ENCODE results near the gene ARL4C. TPM values are rescaled to one million over a fixed set of nuclear protein-coding genes. Genes with fewer than 3 reads are reported as not detected.

The ARL4C gene
- total RNA-seq, 2 experiments from 2014 or later = 292 to 300 TPM

DNA sequence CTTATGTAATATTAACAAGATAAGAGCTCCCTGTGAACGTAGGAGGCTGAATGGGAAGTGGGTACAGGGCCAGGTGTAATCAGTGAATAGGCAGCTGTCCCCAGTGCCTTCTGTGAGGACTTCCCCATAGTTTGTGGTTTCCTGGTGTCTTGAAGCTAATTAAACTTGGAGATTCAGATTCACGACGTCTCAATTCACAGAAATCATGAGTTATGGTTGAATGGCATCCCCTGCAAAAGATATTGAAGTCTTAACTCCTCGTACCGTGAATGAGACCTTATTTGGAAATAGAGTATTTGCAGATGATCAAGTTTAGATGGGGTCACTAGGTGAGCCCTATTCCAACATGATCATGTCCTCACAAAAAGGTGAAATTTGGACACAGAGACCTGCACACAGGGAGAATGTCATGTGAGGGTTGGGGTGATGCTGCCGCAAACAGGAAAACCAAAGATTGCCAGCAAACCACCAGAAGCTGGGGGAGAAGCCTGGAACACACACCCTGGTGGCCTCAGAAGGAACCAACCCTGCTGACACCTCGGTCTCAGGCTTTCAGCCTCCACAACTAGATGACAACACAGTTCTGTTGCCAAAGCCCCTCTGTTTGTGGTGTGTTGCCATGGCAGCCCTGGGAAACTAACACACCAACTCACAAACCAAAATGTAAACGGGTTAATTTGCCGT lies 13.2 kb downstream of the ARL4C start:
- Mint-ChIP-seq H3K36me3 (ENCODE audit: low read depth) (peaks cover 60% of the 10 kb centered on the region), H3K27ac (peak overlapping the region; percentile 89), H3K27me3 (no peaks in the 10 kb centered on the region), H3K9me3 (peaks cover 11% of the 10 kb centered on the region), H3K4me3 (peak overlapping the region; percentile 52), H3K4me1 (peaks cover 93% of the 10 kb centered on the region)
- peak; percentile 90 for DNase-seq
- ChIA-PET POLR2A (interaction anchor here (1.0 to 1.8 kb wide), 3 partner anchors 12 to 191 kb away, joined by 3 to 10 read pairs (median 4); no protein-coding TSS in a partner anchor), CTCF (interaction anchor here (0.8 to 2.1 kb wide), 14 partner anchors 9 to 194 kb away, joined by 3 to 12 read pairs (median 4); no protein-coding TSS in a partner anchor)

DNA sequence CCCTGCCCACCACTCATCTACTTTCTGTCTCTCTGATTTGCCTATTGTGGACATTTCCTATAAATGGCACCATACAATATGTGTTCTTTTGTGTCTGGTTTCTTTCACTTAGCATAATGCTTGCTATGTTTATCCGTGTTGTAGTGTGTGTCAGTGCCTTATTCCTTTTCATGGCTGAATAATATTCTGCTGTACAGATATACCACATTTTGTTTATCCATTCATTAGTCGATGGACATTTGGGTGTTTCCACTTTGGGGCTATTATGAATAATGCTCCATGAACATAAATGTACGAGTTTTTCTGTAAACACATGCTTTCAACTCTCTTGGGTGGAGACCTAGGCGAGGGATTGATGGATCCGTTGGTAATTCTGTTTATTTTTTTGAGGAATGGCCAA lies 15.6 kb downstream of the ARL4C start:
- no peak overlapping the region for H3K4me3 Mint-ChIP-seq
- H3K36me3 Mint-ChIP-seq (ENCODE audit: low read depth) = peaks cover 36% of the 10 kb centered on the region
- DNase-seq = no peak
- ChIA-PET POLR2A (no interaction called here), CTCF (interaction anchor here (1.6 kb wide), 1 partner anchor 37 kb away, joined by 4 read pairs; no protein-coding TSS in a partner anchor)
- peaks cover 7% of the 10 kb centered on the region for H3K9me3 Mint-ChIP-seq
- H3K4me1 Mint-ChIP-seq = peaks cover 87% of the 10 kb centered on the region
- peak overlapping the region; percentile 20 for H3K27ac Mint-ChIP-seq
- no peaks in the 10 kb centered on the region for H3K27me3 Mint-ChIP-seq

DNA sequence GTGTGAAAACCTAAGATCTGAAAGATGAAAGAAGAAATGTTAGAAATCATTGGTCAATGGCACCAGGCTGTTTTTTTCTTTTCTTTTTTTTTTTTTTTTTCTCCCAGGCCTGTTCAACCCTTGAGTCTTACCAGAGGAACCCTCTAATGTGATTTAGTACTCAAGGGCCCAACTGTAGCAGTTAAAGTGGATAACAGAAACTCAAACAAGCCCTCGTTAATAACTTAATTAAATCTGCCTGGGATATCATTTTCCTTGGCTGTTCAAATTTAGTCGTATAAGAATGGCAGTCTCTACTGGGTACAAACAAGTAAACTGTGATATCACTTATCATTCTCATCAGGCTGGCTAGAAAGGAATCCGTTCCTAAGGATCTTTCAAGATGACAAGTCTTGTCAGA lies 16.5 kb downstream of the ARL4C start:
- CTCF ChIA-PET = no interaction called here
- POLR2A ChIA-PET = no interaction called here
- Mint-ChIP-seq H3K27ac (no peak overlapping the region), H3K4me1 (peaks cover 85% of the 10 kb centered on the region), H3K36me3 (ENCODE audit: low read depth) (peaks cover 28% of the 10 kb centered on the region), H3K27me3 (no peaks in the 10 kb centered on the region), H3K4me3 (no peak overlapping the region), H3K9me3 (peaks cover 9% of the 10 kb centered on the region)
- no peak for DNase-seq

DNA sequence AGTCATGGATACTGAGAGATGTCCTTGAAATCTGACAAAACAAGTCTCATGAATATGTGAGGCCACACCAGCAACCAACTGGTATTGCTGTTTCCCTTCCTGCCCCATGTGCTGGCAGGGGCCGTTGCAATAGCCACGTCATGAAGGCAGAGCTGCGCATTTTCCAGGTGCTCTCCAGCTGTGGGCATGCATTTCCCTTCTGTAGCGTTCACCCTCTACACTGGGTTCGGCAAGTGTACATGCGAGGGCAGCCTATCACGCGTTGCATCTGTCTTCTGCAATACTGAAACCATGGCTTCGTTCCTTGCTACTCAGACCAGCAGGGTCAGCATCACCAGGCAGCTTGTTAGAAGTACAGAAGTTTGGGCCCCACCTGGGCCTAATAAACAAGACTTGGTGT lies 17.4 kb downstream of the ARL4C start:
- Mint-ChIP-seq H3K36me3 (ENCODE audit: low read depth) (peaks cover 25% of the 10 kb centered on the region), H3K4me3 (no peak overlapping the region), H3K4me1 (peaks cover 85% of the 10 kb centered on the region), H3K27ac (no peak overlapping the region), H3K9me3 (peaks cover 13% of the 10 kb centered on the region), H3K27me3 (no peaks in the 10 kb centered on the region)
- ChIA-PET CTCF (interaction anchor here (1.6 to 2.6 kb wide), 4 partner anchors 10 to 170 kb away, joined by 3 to 16 read pairs (median 8); no protein-coding TSS in a partner anchor), POLR2A (no interaction called here)
- no peak for DNase-seq

DNA sequence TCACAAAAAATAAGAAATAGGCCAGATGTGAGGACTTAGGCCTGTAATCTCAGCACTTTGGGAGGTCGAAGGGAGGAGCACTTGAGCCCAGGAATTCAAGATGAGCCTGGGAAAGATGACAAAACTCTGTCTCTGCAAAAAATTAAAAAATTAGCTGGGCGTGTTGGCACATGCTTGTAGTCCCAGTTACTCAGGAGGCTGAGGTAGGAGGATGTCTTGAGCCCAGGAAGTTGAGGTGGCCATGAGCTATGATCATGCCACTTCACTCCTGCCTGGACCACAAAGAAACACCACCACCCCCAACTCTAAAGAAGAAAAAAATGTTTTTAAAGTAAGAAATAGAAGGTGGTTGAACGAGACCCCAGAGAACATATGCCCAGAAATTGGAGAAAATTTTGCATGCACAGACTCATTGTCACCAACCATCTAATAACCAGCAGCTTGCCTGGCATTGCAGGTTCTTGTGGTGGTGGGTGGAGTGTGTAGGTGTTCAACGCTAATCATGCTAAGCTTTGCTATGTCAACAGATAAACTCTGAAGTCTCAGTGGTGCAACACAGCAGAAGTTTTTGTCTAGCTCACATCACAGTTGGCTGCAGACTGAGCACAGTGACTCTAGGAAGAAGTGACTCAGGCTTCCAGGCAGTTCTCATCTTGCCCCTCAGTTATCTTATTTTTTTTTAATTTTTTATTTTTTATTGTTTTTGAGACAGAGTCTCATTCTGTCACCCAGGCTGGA lies 18.6 kb downstream of the ARL4C start:
- ChIA-PET CTCF (interaction anchor here (0.7 to 2.6 kb wide), 15 partner anchors 8 to 1374 kb away, joined by 3 to 16 read pairs (median 4); no protein-coding TSS in a partner anchor), POLR2A (interaction anchor here (0.6 to 1.4 kb wide), 4 partner anchors 24 to 188 kb away, joined by 3 to 7 read pairs (median 3); no protein-coding TSS in a partner anchor)
- Mint-ChIP-seq H3K4me1 (peaks cover 75% of the 10 kb centered on the region), H3K27ac (peak overlapping the region; percentile 72), H3K36me3 (ENCODE audit: low read depth) (peaks cover 22% of the 10 kb centered on the region), H3K4me3 (no peak overlapping the region), H3K27me3 (no peaks in the 10 kb centered on the region), H3K9me3 (peaks cover 13% of the 10 kb centered on the region)
- DNase-seq = peak; percentile 18

DNA sequence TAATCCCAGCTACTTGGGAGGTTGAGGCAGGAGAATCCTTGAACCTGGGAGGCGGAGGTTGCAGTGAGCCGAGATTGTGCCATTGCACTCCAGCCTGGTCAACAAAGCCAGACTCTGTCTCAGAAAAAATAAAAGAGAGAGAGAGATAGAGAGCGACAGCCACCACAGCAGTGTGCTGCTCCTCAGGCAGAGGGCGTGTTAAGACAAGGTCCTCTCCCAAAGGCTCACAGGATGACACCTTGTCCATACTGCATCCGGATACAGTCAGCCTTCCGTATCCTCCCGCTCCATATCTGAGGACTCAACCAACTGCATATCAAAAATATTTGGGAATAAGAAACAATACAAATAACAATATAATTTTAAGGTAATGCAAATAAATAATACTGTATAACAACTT lies 20.1 kb downstream of the ARL4C start:
- POLR2A ChIA-PET = no interaction called here
- H3K27me3 Mint-ChIP-seq = no peaks in the 10 kb centered on the region
- DNase-seq = no peak
- peaks cover 21% of the 10 kb centered on the region for H3K36me3 Mint-ChIP-seq (ENCODE audit: low read depth)
- no peak overlapping the region for H3K4me3 Mint-ChIP-seq
- no peak overlapping the region for H3K27ac Mint-ChIP-seq
- peaks cover 17% of the 10 kb centered on the region for H3K9me3 Mint-ChIP-seq
- CTCF ChIA-PET = interaction anchor here (0.9 to 2.6 kb wide), 5 partner anchors 10 to 28 kb away, joined by 3 to 7 read pairs (median 5); no protein-coding TSS in a partner anchor
- H3K4me1 Mint-ChIP-seq = peaks cover 61% of the 10 kb centered on the region

DNA sequence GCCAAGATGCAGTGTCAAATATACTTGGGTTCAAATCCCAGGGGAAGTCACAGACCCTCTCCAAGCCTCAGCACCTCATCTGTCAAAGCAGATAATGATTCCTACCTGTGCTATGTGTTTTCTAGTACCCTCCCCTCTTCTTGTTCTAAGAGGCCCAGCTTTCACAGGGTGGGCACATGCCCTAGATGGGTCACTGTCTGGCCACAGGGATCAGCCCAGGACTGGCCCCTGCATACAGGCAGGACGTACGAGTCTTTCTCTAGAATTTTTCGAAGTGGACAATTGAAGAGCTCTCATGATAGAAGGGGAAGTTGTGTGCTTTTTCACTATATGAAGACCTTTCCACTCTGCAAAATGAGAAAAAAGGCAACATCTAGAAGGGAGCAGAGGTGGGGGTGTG lies 22.2 kb downstream of the ARL4C start:
- DNase-seq = no peak
- peaks cover 13% of the 10 kb centered on the region for H3K36me3 Mint-ChIP-seq (ENCODE audit: low read depth)
- H3K4me1 Mint-ChIP-seq = peaks cover 49% of the 10 kb centered on the region
- no peak overlapping the region for H3K27ac Mint-ChIP-seq
- H3K27me3 Mint-ChIP-seq = no peaks in the 10 kb centered on the region
- peaks cover 9% of the 10 kb centered on the region for H3K9me3 Mint-ChIP-seq
- POLR2A ChIA-PET = no interaction called here
- no peak overlapping the region for H3K4me3 Mint-ChIP-seq
- CTCF ChIA-PET = interaction anchor here (0.9 to 2.5 kb wide), 3 partner anchors 10 to 88 kb away, joined by 3 to 6 read pairs (median 4); no protein-coding TSS in a partner anchor

DNA sequence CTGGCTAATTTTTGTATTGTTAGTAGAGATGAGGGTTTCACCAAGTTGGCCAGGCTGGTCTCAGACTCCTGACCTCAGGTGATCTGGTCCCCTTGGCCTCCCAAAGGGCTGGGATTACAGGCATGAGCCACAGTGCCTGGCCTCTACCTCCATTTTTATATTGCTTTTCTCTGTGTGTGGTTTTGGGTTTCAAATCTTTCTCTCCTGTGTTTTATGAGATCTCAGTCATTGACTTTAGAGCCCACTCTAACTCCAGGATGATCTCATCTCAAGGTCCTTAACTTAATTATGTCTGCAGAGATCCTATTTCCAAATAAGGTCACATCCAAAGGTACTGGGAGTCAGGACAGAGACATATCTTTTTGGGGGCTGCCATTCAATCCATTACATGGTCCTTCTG lies 24.7 kb downstream of the ARL4C start:
- ChIA-PET CTCF (no interaction called here), POLR2A (no interaction called here)
- no peaks in the 10 kb centered on the region for H3K27me3 Mint-ChIP-seq
- DNase-seq = no peak
- peaks cover 9% of the 10 kb centered on the region for H3K36me3 Mint-ChIP-seq (ENCODE audit: low read depth)
- H3K27ac Mint-ChIP-seq = no peak overlapping the region
- peaks cover 31% of the 10 kb centered on the region for H3K4me1 Mint-ChIP-seq
- no peak overlapping the region for H3K4me3 Mint-ChIP-seq
- peaks cover 11% of the 10 kb centered on the region for H3K9me3 Mint-ChIP-seq

DNA sequence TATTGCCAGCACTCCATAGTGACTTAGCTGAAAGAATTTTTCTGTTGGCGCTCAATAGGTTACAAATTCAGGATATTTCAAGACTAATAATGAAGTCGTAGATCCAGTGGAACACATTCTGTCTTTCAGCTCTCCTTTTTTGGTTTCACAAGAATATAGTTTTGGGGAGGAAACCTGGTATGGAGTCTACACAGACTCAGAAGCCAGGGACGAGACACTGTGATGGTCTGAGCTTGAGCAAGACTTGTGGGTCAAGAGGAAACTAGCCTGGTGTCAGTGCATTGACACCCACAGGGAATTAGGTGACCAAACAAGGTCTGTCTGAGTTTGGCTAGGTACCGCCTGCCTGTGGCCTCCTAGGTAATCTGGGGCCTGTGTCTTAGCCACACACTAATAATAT lies 26.9 kb downstream of the ARL4C start:
- H3K27ac Mint-ChIP-seq = no peak overlapping the region
- CTCF ChIA-PET = interaction anchor here (0.7 to 2.0 kb wide), 5 partner anchors 9 to 264 kb away, joined by 3 to 8 read pairs (median 5); no protein-coding TSS in a partner anchor
- POLR2A ChIA-PET = no interaction called here
- H3K4me3 Mint-ChIP-seq = no peak overlapping the region
- no peak for DNase-seq
- no peaks in the 10 kb centered on the region for H3K27me3 Mint-ChIP-seq
- peaks cover 11% of the 10 kb centered on the region for H3K36me3 Mint-ChIP-seq (ENCODE audit: low read depth)
- peaks cover 6% of the 10 kb centered on the region for H3K9me3 Mint-ChIP-seq
- H3K4me1 Mint-ChIP-seq = peaks cover 26% of the 10 kb centered on the region

DNA sequence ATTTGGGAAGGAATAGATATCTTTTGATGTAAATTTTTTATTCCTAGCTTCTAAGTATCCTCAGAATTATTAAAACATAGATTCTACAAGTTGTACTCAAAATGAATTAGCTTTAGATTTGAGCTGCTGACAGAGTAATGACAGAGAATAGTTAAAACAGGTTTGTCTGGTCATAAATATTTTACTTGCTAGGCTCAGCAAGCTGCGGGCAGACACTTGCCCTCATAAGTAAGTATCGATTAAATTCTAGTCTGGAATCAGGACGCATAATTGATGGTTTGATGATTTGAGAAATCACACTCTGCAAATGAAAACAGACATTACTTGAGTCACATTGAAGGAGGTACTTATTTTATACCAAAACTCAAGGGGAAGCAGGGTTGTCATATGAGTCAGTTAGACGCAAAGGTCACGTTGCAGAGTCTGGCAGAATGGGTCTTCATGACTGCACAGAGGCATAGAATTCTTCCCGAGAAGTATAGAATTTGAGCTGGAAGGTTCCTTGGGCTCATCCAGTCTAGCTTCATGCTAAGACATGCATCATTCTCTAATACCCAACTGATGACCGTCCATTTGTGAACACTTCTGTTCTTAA lies 27.5 kb downstream of the ARL4C start:
- ChIA-PET POLR2A (no interaction called here), CTCF (interaction anchor here (0.9 to 6.8 kb wide), 5 partner anchors 9 to 43 kb away, joined by 3 to 49 read pairs (median 7); no protein-coding TSS in a partner anchor)
- no peak for DNase-seq
- H3K36me3 Mint-ChIP-seq (ENCODE audit: low read depth) = peaks cover 7% of the 10 kb centered on the region
- H3K27me3 Mint-ChIP-seq = no peaks in the 10 kb centered on the region
- no peak overlapping the region for H3K27ac Mint-ChIP-seq
- peaks cover 26% of the 10 kb centered on the region for H3K4me1 Mint-ChIP-seq
- peaks cover 5% of the 10 kb centered on the region for H3K9me3 Mint-ChIP-seq
- H3K4me3 Mint-ChIP-seq = no peak overlapping the region

DNA sequence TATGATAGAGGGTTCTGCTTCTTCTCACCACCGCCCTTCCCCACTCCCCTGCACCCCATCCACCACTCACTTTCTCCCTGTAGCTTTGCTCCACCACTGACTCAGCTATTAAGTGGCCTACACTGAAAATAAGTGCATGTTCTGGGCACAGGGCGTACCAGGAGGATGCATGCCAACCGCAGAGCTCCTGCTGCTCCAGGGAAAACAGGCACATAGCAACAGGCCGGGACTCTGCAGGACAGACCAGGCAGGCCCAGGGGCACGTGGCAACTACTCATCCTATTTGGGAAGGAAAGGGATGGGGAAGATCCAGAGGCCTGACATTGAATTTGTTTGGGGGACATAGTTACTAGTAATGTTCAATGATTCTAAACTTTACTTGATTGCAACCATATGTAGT lies 28.4 kb downstream of the ARL4C start:
- no peak overlapping the region for H3K4me3 Mint-ChIP-seq
- no peak for DNase-seq
- peak overlapping the region; percentile 75 for H3K27ac Mint-ChIP-seq
- peaks cover 34% of the 10 kb centered on the region for H3K4me1 Mint-ChIP-seq
- POLR2A ChIA-PET = interaction anchor here (0.7 kb wide), 1 partner anchor 14 kb away, joined by 3 read pairs; no protein-coding TSS in a partner anchor
- peaks cover 5% of the 10 kb centered on the region for H3K9me3 Mint-ChIP-seq
- H3K27me3 Mint-ChIP-seq = no peaks in the 10 kb centered on the region
- CTCF ChIA-PET = interaction anchor here (0.6 to 6.8 kb wide), 7 partner anchors 10 to 111 kb away, joined by 3 to 49 read pairs (median 3); no protein-coding TSS in a partner anchor
- H3K36me3 Mint-ChIP-seq (ENCODE audit: low read depth) = peaks cover 7% of the 10 kb centered on the region

DNA sequence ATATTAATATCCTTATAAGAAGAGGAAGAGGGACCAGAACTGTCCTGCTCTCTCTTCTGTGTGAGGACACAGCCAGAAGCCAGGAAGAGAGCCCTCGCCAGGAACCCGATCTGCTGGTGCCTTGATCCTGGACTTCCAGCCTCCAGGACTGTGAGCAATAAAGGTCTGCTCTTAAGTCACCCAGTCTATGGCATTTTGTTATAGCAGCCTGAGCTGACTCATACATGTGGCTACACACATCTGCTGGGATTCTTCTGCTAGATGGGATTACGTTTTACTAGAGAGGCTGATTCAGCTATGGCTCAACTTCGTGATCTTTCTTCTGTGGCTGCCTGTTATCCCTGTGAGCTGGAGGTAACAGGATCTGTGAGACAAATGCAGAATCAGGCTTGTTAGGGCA lies 29.6 kb downstream of the ARL4C start:
- Mint-ChIP-seq H3K9me3 (peaks cover 4% of the 10 kb centered on the region), H3K4me1 (peaks cover 45% of the 10 kb centered on the region), H3K27ac (no peak overlapping the region), H3K36me3 (ENCODE audit: low read depth) (peaks cover 8% of the 10 kb centered on the region), H3K4me3 (no peak overlapping the region), H3K27me3 (no peaks in the 10 kb centered on the region)
- POLR2A ChIA-PET = interaction anchor here (0.6 to 0.7 kb wide), 2 partner anchors 13 to 324 kb away, joined by 3 to 4 read pairs; no protein-coding TSS in a partner anchor
- CTCF ChIA-PET = interaction anchor here (0.6 to 6.8 kb wide), 8 partner anchors 11 to 178 kb away, joined by 3 to 49 read pairs (median 6); no protein-coding TSS in a partner anchor
- no peak for DNase-seq
